Measurements from ENCODE around the gene SNRPD3. TPM values are rescaled to one million over a fixed set of nuclear protein-coding genes. Genes with fewer than 3 reads are reported as not detected.

SNRPD3 gene
- total RNA-seq, 1 experiment from 2014 or later = 270 TPM

DNA sequence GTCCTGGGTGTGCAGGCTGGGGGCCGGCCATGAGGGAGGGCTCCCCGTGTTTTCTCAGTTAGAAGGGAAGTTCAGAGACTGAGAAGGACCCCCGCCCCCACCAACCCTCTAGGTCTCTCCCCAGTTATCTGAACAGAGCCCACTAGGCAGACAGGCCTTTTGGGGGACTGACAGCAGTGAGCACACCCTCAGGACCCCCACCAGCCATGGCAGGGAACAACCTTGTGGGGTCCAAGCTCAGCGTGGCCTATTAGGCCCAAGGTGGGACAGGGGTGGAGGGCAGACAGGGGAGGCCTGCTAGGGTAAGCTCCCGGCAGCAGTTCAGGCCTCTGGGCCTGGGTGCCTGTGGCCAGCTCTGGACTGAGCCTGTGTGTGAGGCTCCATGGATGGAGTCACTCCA is 31.5 kb downstream of the SNRPD3 start:
- no peak for DNase-seq
- H4K20me1 ChIP-seq (ENCODE audit: low read length) = no peaks in the 10 kb centered on the region
- H3K9ac ChIP-seq (ENCODE audit: low read length) = no peak overlapping the region
- ChIA-PET CTCF (no interaction called here), POLR2A (ENCODE audit: unreplicated experiment) (no interaction called here)
- intact Hi-C loops (cut with micrococcal nuclease) = no loop called here
- H3K9me2 ChIP-seq (replicated peaks; ENCODE audit: low read length) = no peaks in the 10 kb centered on the region
- H3K4me1 ChIP-seq (ENCODE audit: insufficient read depth, low read length) = no peaks in the 10 kb centered on the region
- BruUV-seq (replicated peaks) = no TSS peak
- no peak overlapping the region for H3K4me3 ChIP-seq (ENCODE audit: low read length)
- H2AFZ ChIP-seq (ENCODE audit: low read length) = no peak overlapping the region
- H3K36me3 ChIP-seq (ENCODE audit: low read depth, low read length) = no peaks in the 10 kb centered on the region
- no peaks in the 10 kb centered on the region for H3K79me2 ChIP-seq (ENCODE audit: low read length)
- H3K27ac ChIP-seq (ENCODE audit: low read length) = no peak overlapping the region
- no peaks in the 10 kb centered on the region for H3K9me3 ChIP-seq (ENCODE audit: low read length)
- H3F3A ChIP-seq (ENCODE audit: low read length, unreplicated experiment) = no peaks in the 10 kb centered on the region
- no peak overlapping the region for H3K4me2 ChIP-seq (ENCODE audit: low read length)
- no peaks in the 10 kb centered on the region for H3K27me3 ChIP-seq (ENCODE audit: low read length)
- TF ChIP-seq, protein P1, sequence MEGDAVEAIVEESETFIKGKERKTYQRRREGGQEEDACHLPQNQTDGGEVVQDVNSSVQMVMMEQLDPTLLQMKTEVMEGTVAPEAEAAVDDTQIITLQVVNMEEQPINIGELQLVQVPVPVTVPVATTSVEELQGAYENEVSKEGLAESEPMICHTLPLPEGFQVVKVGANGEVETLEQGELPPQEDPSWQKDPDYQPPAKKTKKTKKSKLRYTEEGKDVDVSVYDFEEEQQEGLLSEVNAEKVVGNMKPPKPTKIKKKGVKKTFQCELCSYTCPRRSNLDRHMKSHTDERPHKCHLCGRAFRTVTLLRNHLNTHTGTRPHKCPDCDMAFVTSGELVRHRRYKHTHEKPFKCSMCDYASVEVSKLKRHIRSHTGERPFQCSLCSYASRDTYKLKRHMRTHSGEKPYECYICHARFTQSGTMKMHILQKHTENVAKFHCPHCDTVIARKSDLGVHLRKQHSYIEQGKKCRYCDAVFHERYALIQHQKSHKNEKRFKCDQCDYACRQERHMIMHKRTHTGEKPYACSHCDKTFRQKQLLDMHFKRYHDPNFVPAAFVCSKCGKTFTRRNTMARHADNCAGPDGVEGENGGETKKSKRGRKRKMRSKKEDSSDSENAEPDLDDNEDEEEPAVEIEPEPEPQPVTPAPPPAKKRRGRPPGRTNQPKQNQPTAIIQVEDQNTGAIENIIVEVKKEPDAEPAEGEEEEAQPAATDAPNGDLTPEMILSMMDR (conservative IDR thresholded peaks at IDR 0.05; ENCODE audit: low read depth, low read length) = no peak
- TF ChIP-seq EZH2 (IDR thresholded peaks at IDR 0.05; ENCODE audit: low read length, unreplicated experiment) (no peak), EZH2phosphoT487 (IDR thresholded peaks at IDR 0.05; ENCODE audit: borderline replicate concordance, low read length) (no peak)
- no peak for ATAC-seq

DNA sequence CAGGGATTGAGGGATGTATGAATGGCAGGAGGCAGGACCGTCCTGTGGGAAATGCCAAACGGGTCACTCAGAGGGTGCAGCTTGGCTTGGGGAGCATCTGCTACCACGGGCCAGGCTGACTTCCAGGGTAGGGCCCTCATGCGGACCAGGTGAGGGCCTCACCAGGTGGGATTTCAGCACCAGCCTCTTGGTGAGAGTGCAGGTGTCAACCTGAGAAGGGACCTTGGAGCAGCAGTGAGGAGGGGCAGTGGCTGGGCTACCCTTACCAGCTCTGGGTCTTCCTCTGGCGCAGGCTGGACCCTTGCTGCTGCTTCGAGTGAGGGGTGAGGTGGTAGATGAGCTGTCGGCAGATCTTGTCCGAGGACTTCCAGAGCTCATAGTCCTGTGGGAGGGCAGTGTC is 32.1 kb downstream of the SNRPD3 start:
- ATAC-seq = no peak
- ChIA-PET POLR2A (ENCODE audit: unreplicated experiment) (no interaction called here), CTCF (no interaction called here)
- no peak for TF ChIP-seq EZH2 (IDR thresholded peaks at IDR 0.05; ENCODE audit: low read length, unreplicated experiment)
- TF ChIP-seq, protein P1 (conservative IDR thresholded peaks at IDR 0.05; ENCODE audit: low read depth, low read length) = no peak
- no peak for TF ChIP-seq EZH2phosphoT487 (IDR thresholded peaks at IDR 0.05; ENCODE audit: borderline replicate concordance, low read length)
- H3K4me1 ChIP-seq (ENCODE audit: insufficient read depth, low read length) = no peaks in the 10 kb centered on the region
- H3K27ac ChIP-seq (ENCODE audit: low read length) = no peak overlapping the region
- no TSS peak for BruUV-seq (replicated peaks)
- DNase-seq = no peak
- no peaks in the 10 kb centered on the region for H3K9me3 ChIP-seq (ENCODE audit: low read length)
- intact Hi-C loops (cut with micrococcal nuclease) = no loop called here
- H3K4me2 ChIP-seq (ENCODE audit: low read length) = no peak overlapping the region
- H3K27me3 ChIP-seq (ENCODE audit: low read length) = no peaks in the 10 kb centered on the region
- H2AFZ ChIP-seq (ENCODE audit: low read length) = no peak overlapping the region
- no peaks in the 10 kb centered on the region for H3F3A ChIP-seq (ENCODE audit: low read length, unreplicated experiment)
- no peaks in the 10 kb centered on the region for H4K20me1 ChIP-seq (ENCODE audit: low read length)
- no peaks in the 10 kb centered on the region for H3K79me2 ChIP-seq (ENCODE audit: low read length)
- H3K9ac ChIP-seq (ENCODE audit: low read length) = no peak overlapping the region
- H3K4me3 ChIP-seq (ENCODE audit: low read length) = no peak overlapping the region
- H3K36me3 ChIP-seq (ENCODE audit: low read depth, low read length) = no peaks in the 10 kb centered on the region
- no peaks in the 10 kb centered on the region for H3K9me2 ChIP-seq (replicated peaks; ENCODE audit: low read length)

DNA sequence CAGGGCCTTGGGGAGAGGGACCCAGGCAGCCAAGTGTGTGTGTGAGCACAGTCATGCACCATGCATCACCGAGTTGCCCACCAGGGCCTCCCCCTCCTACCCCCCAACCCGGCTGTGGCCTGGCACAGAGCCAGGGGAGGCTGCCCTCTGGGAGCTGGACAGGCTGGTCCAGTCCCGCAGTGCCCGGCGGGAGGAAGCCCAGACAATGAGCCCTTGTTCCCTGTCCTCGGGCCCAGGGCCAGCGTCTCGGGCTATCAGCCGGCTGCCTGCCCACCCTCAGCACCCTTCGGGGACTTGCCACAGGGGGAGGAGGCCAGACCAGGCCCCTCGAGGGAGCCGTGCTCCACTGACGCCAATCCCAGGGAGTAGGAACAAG is 32.6 kb downstream of the SNRPD3 start:
- Histone ChIP-seq H3K9me2 (replicated peaks; ENCODE audit: low read length) (no peaks in the 10 kb centered on the region), H3K4me3 (ENCODE audit: low read length) (no peak overlapping the region), H3K4me2 (ENCODE audit: low read length) (no peak overlapping the region), H2AFZ (ENCODE audit: low read length) (no peak overlapping the region), H3K9me3 (ENCODE audit: low read length) (no peaks in the 10 kb centered on the region), H3K4me1 (ENCODE audit: insufficient read depth, low read length) (no peaks in the 10 kb centered on the region), H4K20me1 (ENCODE audit: low read length) (no peaks in the 10 kb centered on the region), H3K27ac (ENCODE audit: low read length) (no peak overlapping the region), H3F3A (ENCODE audit: low read length, unreplicated experiment) (no peaks in the 10 kb centered on the region), H3K36me3 (ENCODE audit: low read depth, low read length) (no peaks in the 10 kb centered on the region), H3K27me3 (ENCODE audit: low read length) (no peaks in the 10 kb centered on the region), H3K9ac (ENCODE audit: low read length) (no peak overlapping the region), H3K79me2 (ENCODE audit: low read length) (no peaks in the 10 kb centered on the region)
- intact Hi-C loops (cut with micrococcal nuclease) = no loop called here
- no peak for TF ChIP-seq EZH2 (IDR thresholded peaks at IDR 0.05; ENCODE audit: low read length, unreplicated experiment)
- TF ChIP-seq, protein P1 (conservative IDR thresholded peaks at IDR 0.05; ENCODE audit: low read depth, low read length) = no peak
- BruUV-seq (replicated peaks) = no TSS peak
- DNase-seq (peak; percentile 22), ATAC-seq (no peak)
- CTCF ChIA-PET = no interaction called here
- POLR2A ChIA-PET (ENCODE audit: unreplicated experiment) = interaction anchor here (0.6 kb wide), 1 partner anchor 1826 kb away, joined by 3 read pairs; no protein-coding TSS in a partner anchor

Measured in PC-3 (cell line).